Measurements from ENCODE around the gene TNS2. TPM values are rescaled to one million over a fixed set of nuclear protein-coding genes. Genes with fewer than 3 reads are reported as not detected.

TNS2 gene
- total and polyA plus RNA-seq, 9 of the 15 experiments (the other 6 are each of a cell fraction or from before 2014, with no cell fraction given), result 0.28 to 3.1 (median 1.2) TPM; not detected in 1

- no peak for TF ChIP-seq IRF2 (CRISPR knock-in tag; IDR thresholded peaks at IDR 0.05)
- peak; percentile 91 for TF ChIP-seq VEZF1 (CRISPR knock-in tag; IDR thresholded peaks at IDR 0.05)
- TF ChIP-seq HMBOX1 (IDR thresholded peaks at IDR 0.05), result no peak
- TF ChIP-seq ZNF146 (CRISPR knock-in tag; IDR thresholded peaks at IDR 0.05; ENCODE audit: unreplicated experiment), result no peak
- TF ChIP-seq LEF1 (IDR thresholded peaks at IDR 0.05), result no peak
- TF ChIP-seq ZC3H11A (IDR thresholded peaks at IDR 0.05; ENCODE audit: low read depth, low read length), result no peak
- no peak for TF ChIP-seq NELFE (IDR thresholded peaks at IDR 0.05; ENCODE audit: insufficient read depth, insufficient read length)
- TF ChIP-seq EP300 (IDR thresholded peaks at IDR 0.05; ENCODE audit: low read length), result no peak
- no peak for TF ChIP-seq GTF2F1 (IDR thresholded peaks at IDR 0.05; ENCODE audit: low read depth, low read length)
- TF ChIP-seq ZBTB5 (IDR thresholded peaks at IDR 0.05), result no peak
- TF ChIP-seq ZNF507 (tag; conservative IDR thresholded peaks at IDR 0.05), result no peak
- TF ChIP-seq AFF1 (IDR thresholded peaks at IDR 0.05; ENCODE audit: low read depth in 1 of 2, partially characterized antibody in 2 of 2), result no peak
- no peak for TF ChIP-seq HEY1 (CRISPR knock-in tag; IDR thresholded peaks at IDR 0.05; ENCODE audit: borderline replicate concordance)
- no peak for TF ChIP-seq USF1 (CRISPR knock-in tag; IDR thresholded peaks at IDR 0.05)
- no peak for TF ChIP-seq KDM4B (IDR thresholded peaks at IDR 0.05; ENCODE audit: borderline replicate concordance in 2 of 2, low read depth in 1 of 2)
- TF ChIP-seq RUNX1 (IDR thresholded peaks at IDR 0.05; ENCODE audit: low read depth), result no peak
- no peak for TF ChIP-seq MAX (CRISPR knock-in tag; IDR thresholded peaks at IDR 0.05)
- no peak; the same call in 1 of the 2 replicates for TF ChIP-seq SOX6 (IDR thresholded peaks at IDR 0.05)
These were observed 29.6 kb downstream of the TNS2 start, which contains the start of gene SPRYD3 (continued) for GRCh38 chr12:53079226-53080117.
